ENCODE results near the gene ANG. TPM values are rescaled to one million over a fixed set of nuclear protein-coding genes. Genes with fewer than 3 reads are reported as not detected.
"Not testable (repeated sequence)": the region's sequence is repeated elsewhere in the genome, so short reads cannot be mapped to it uniquely, and the experiment has no call there.

Gene ANG
- total RNA-seq, 5 donors from 2014 or later (not counting 1 experiment from before 2014, with no cell fraction given), result 0.85 to 1.4 (median 0.99) TPM; not detected in 2

DNA sequence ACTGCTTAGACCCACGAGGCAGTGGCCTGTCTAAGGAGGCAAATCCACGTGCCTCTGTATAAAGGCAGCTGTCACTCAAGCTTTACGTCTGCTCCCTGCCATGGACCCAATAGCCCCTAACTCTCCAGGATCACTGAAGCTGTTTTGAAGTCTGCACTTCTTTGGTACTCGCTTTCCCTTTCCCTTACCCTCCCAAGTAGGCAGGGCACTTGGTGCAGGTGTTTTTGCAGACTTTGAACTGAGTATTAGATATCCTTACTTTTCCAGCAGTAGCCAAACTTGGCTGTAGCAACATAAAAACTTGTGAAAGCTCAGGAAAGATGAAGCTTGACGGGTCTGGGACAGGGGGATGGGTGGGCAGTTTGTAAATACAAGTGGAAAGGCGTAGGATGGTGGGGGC is 29.2 kb upstream of the ANG start:
- ChIA-PET POLR2A (no interaction called here), CTCF (interaction anchor here in 1 of 2 donors (0.8 kb wide), 1 partner anchor 36 kb away, joined by 3 read pairs; no protein-coding TSS in a partner anchor)
- DNase-seq, result no peak

GRCh38 chr14:20659813-20660395 is 28.7 kb upstream of the ANG start:
- H3K4me3 ChIP-seq (ENCODE audit: control insufficient read depth in 1 of 2, extremely low read depth in 1 of 2, low read length in 1 of 2), result no peak overlapping the region
- no peak overlapping the region for H3K4me3 Mint-ChIP-seq
- 77% methylated on average over 23 of the region's 26 CpGs for WGBS (ENCODE audit: insufficient coverage)
- POLR2A ChIA-PET, result no interaction called here
- H3K27ac ChIP-seq (ENCODE audit: low read length), result no peak overlapping the region
- CTCF ChIA-PET, result interaction anchor here in 1 of 2 donors (0.8 kb wide), 1 partner anchor 36 kb away, joined by 3 read pairs; no protein-coding TSS in a partner anchor
- no peak overlapping the region for H3K27ac Mint-ChIP-seq
- peaks cover 34 to 55% of the 10 kb centered on the region in 2 donors for H3K27me3 Mint-ChIP-seq
- no peak for ATAC-seq (replicated peaks in 1 of 4)
- H3K27me3 ChIP-seq (replicated peaks in 1 of 2; ENCODE audit: control insufficient read depth in 2 of 2, extremely low read depth in 1 of 2, insufficient read depth in 2 of 2, low read length in 1 of 2), result peaks cover 6 to 61% of the 10 kb centered on the region in 2 experiments
- no peaks in the 10 kb centered on the region for H3K9me3 Mint-ChIP-seq
- H3K4me1 ChIP-seq (ENCODE audit: control insufficient read depth in 1 of 2, extremely low read depth in 1 of 2, insufficient read depth in 2 of 2, low read length in 2 of 2), result peaks cover 0 to 22% of the 10 kb centered on the region in 2 experiments
- no peaks in the 10 kb centered on the region for H3K36me3 Mint-ChIP-seq
- H3K4me1 Mint-ChIP-seq, result peaks cover 32 to 35% (median 33%) of the 10 kb centered on the region in 3 donors
- DNase-seq, result no peak
- no peaks in the 10 kb centered on the region for H3K36me3 ChIP-seq (ENCODE audit: control insufficient read depth in 2 of 2, extremely low read depth in 1 of 2, insufficient read depth in 1 of 2, low read length in 1 of 2)
- H3K9me3 ChIP-seq, result no peaks in the 10 kb centered on the region

More for the DNA sequence above, 29.2 kb upstream of the ANG start:
- Mint-ChIP-seq H3K9me3 (no peaks in the 10 kb centered on the region), H3K27ac (no peak overlapping the region), H3K4me3 (no peak overlapping the region), H3K36me3 (no peaks in the 10 kb centered on the region), H3K4me1 (peaks cover 34 to 35% (median 35%) of the 10 kb centered on the region in 3 donors), H3K27me3 (peaks cover 36 to 59% of the 10 kb centered on the region in 2 donors)
- 63% methylated on average over 5 of the region's 6 CpGs for WGBS (ENCODE audit: insufficient coverage)
- Histone ChIP-seq H3K27me3 (replicated peaks in 1 of 2; ENCODE audit: control insufficient read depth in 2 of 2, extremely low read depth in 1 of 2, insufficient read depth in 2 of 2, low read length in 1 of 2) (peaks cover 6 to 61% of the 10 kb centered on the region in 2 experiments), H3K27ac (ENCODE audit: low read length) (no peak overlapping the region), H3K36me3 (ENCODE audit: control insufficient read depth in 2 of 2, extremely low read depth in 1 of 2, insufficient read depth in 1 of 2, low read length in 1 of 2) (no peaks in the 10 kb centered on the region), H3K9me3 (no peaks in the 10 kb centered on the region), H3K4me3 (ENCODE audit: control insufficient read depth in 1 of 2, extremely low read depth in 1 of 2, low read length in 1 of 2) (no peak overlapping the region), H3K4me1 (ENCODE audit: control insufficient read depth in 1 of 2, extremely low read depth in 1 of 2, insufficient read depth in 2 of 2, low read length in 2 of 2) (peaks cover 0 to 22% of the 10 kb centered on the region in 2 experiments)
- ATAC-seq (replicated peaks in 1 of 4), result no peak

DNA sequence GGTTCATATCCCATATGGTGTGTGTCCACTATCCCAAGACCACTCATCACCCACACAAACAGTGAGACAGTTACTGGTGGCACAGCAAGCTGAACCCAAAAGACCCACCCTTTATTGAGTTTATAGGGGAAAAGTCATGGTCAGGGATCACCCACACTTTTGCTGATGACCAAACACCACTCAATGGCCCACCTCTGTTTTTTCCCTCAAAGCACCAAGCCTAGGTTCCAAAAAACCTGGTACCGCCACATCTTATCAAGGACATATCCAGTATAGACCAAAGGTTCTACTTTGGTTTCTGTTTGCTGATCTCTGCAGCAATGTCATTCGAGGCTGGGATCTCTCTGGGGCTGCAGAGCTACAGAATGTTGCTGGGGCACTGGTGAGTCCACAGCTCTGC is 27.4 kb upstream of the ANG start:
- ATAC-seq (replicated peaks in 1 of 4), result no peak
- DNase-seq, result no peak
- WGBS (ENCODE audit: insufficient coverage), result 64% methylated on average over 2 of the region's 2 CpGs
- Mint-ChIP-seq H3K9me3 (no peaks in the 10 kb centered on the region), H3K4me3 (no peak overlapping the region), H3K4me1 (peaks cover 32 to 35% (median 33%) of the 10 kb centered on the region in 3 donors), H3K36me3 (no peaks in the 10 kb centered on the region), H3K27ac (no peak overlapping the region), H3K27me3 (peaks cover 22 to 43% of the 10 kb centered on the region in 2 donors)
- peaks cover 2 to 50% of the 10 kb centered on the region in 2 experiments for H3K27me3 ChIP-seq (replicated peaks in 1 of 2; ENCODE audit: control insufficient read depth in 2 of 2, extremely low read depth in 1 of 2, insufficient read depth in 2 of 2, low read length in 1 of 2)
- no peak overlapping the region for H3K27ac ChIP-seq (ENCODE audit: low read length)
- H3K4me1 ChIP-seq (ENCODE audit: control insufficient read depth in 1 of 2, extremely low read depth in 1 of 2, insufficient read depth in 2 of 2, low read length in 2 of 2), result peaks cover 0 to 22% of the 10 kb centered on the region in 2 experiments
- CTCF ChIA-PET, result interaction anchor here (0.7 to 1.3 kb wide), 2 partner anchors 30 kb away, joined by 3 to 5 read pairs; no protein-coding TSS in a partner anchor
- H3K4me3 ChIP-seq (ENCODE audit: control insufficient read depth in 1 of 2, extremely low read depth in 1 of 2, low read length in 1 of 2), result no peak overlapping the region
- no peaks in the 10 kb centered on the region for H3K9me3 ChIP-seq
- POLR2A ChIA-PET, result interaction anchor here in 1 of 2 donors (0.6 kb wide), 2 partner anchors 333 to 436 kb away, joined by 4 to 7 read pairs; no protein-coding TSS in a partner anchor
- H3K36me3 ChIP-seq (ENCODE audit: control insufficient read depth in 2 of 2, extremely low read depth in 1 of 2, insufficient read depth in 1 of 2, low read length in 1 of 2), result no peaks in the 10 kb centered on the region

- peaks cover 28 to 32% (median 32%) of the 10 kb centered on the region in 3 donors for H3K4me1 Mint-ChIP-seq
- no peaks in the 10 kb centered on the region for H3K36me3 Mint-ChIP-seq
- peak; percentile 83 to 92 (median 89) for ATAC-seq (replicated peaks in 1 of 4)
- H3K27ac ChIP-seq (ENCODE audit: low read length), result no peak overlapping the region
- H3K27ac Mint-ChIP-seq, result peak overlapping the region in 1 of 2 donors; percentile 33
- peak; percentile 44 to 85 (median 69) for DNase-seq
- no peaks in the 10 kb centered on the region for H3K9me3 ChIP-seq
- H3K4me1 ChIP-seq (ENCODE audit: control insufficient read depth in 1 of 2, extremely low read depth in 1 of 2, insufficient read depth in 2 of 2, low read length in 2 of 2), result peaks cover 4 to 22% of the 10 kb centered on the region in 2 experiments
- H3K9me3 Mint-ChIP-seq, result peaks cover 0 to 4% (median 0%) of the 10 kb centered on the region in 3 donors
- 2% methylated on average over 25 of the region's 31 CpGs for WGBS (ENCODE audit: insufficient coverage)
- POLR2A ChIA-PET, result interaction anchor here in 1 of 2 donors (0.6 kb wide), 1 partner anchor 32 kb away, joined by 3 read pairs; no protein-coding TSS in a partner anchor
- H3K4me3 ChIP-seq (ENCODE audit: control insufficient read depth in 1 of 2, extremely low read depth in 1 of 2, low read length in 1 of 2), result peak overlapping the region; percentile 11 to 50
- no peaks in the 10 kb centered on the region for H3K36me3 ChIP-seq (ENCODE audit: control insufficient read depth in 2 of 2, extremely low read depth in 1 of 2, insufficient read depth in 1 of 2, low read length in 1 of 2)
- CTCF ChIA-PET, result interaction anchor here (0.6 to 4.1 kb wide), 11 partner anchors 11 to 590 kb away, joined by 3 to 35 read pairs (median 5); partner anchors contain the start of gene RNASE4 (in 1 of the 2)
- peaks cover 12 to 25% of the 10 kb centered on the region in 2 donors for H3K27me3 Mint-ChIP-seq
- H3K4me3 Mint-ChIP-seq, result peak overlapping the region; percentile 66 to 84 (median 71)
- peaks cover 0 to 33% of the 10 kb centered on the region in 2 experiments for H3K27me3 ChIP-seq (replicated peaks in 1 of 2; ENCODE audit: control insufficient read depth in 2 of 2, extremely low read depth in 1 of 2, insufficient read depth in 2 of 2, low read length in 1 of 2)
Measured at GRCh38 chr14:20662968-20663732, 25.4 kb upstream of the ANG start.

GRCh38 chr14:20666400-20666961 is 22.1 kb upstream of the ANG start:
- H3K4me1 ChIP-seq (ENCODE audit: control insufficient read depth in 1 of 2, extremely low read depth in 1 of 2, insufficient read depth in 2 of 2, low read length in 2 of 2), result peaks cover 4 to 21% of the 10 kb centered on the region in 2 experiments
- ATAC-seq (replicated peaks in 1 of 4); CTCF ChIA-PET; H3K36me3 Mint-ChIP-seq; H3K27me3 ChIP-seq (replicated peaks in 1 of 2; ENCODE audit: control insufficient read depth in 2 of 2, extremely low read depth in 1 of 2, insufficient read depth in 2 of 2, low read length in 1 of 2); H3K4me3 Mint-ChIP-seq; H3K27ac Mint-ChIP-seq; H3K9me3 Mint-ChIP-seq; POLR2A ChIA-PET; DNase-seq; H3K27me3 Mint-ChIP-seq; H3K27ac ChIP-seq (ENCODE audit: low read length); H3K9me3 ChIP-seq; H3K4me3 ChIP-seq (ENCODE audit: control insufficient read depth in 1 of 2, extremely low read depth in 1 of 2, low read length in 1 of 2); H3K36me3 ChIP-seq (ENCODE audit: control insufficient read depth in 2 of 2, extremely low read depth in 1 of 2, insufficient read depth in 1 of 2, low read length in 1 of 2): not testable (repeated sequence)
- peaks cover 29 to 38% (median 37%) of the 10 kb centered on the region in 3 donors for H3K4me1 Mint-ChIP-seq
- 100% methylated on average over 1 of the region's 7 CpGs for WGBS (ENCODE audit: insufficient coverage)

DNA sequence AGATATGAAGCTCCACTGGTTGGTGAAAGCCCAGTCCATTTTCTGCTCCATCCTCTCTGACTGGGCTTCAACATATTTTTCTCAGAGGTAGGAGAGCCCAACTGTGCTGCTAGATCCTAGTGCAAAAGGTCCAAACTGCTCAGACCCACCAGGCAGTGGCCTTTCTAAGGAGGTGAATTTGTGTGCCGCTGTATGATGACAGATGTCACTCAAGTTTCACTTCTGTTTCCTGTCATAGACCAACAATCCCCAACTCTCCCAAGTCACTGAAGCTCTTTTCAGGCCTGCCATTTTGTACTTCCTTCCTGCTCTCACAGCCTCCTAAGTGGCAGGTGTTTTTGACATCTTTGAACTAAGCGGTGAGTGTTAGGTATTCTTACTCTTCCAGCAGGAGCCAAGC is 20.6 kb upstream of the ANG start:
- H3K4me1 ChIP-seq (ENCODE audit: control insufficient read depth in 1 of 2, extremely low read depth in 1 of 2, insufficient read depth in 2 of 2, low read length in 2 of 2), result peaks cover 4 to 19% of the 10 kb centered on the region in 2 experiments
- peaks cover 0 to 6% (median 0%) of the 10 kb centered on the region in 3 donors for H3K9me3 Mint-ChIP-seq
- POLR2A ChIA-PET, result interaction anchor here in 1 of 2 donors (0.6 kb wide), 1 partner anchor 606 kb away, joined by 5 read pairs; no protein-coding TSS in a partner anchor
- WGBS (ENCODE audit: insufficient coverage), result 20% methylated on average over 1 of the region's 2 CpGs
- peaks cover 21 to 29% (median 28%) of the 10 kb centered on the region in 3 donors for H3K4me1 Mint-ChIP-seq
- no peak overlapping the region for H3K4me3 Mint-ChIP-seq
- H3K27me3 Mint-ChIP-seq, result peaks cover 0 to 4% of the 10 kb centered on the region in 2 donors
- no peaks in the 10 kb centered on the region for H3K36me3 Mint-ChIP-seq
- H3K27me3 ChIP-seq (replicated peaks in 1 of 2; ENCODE audit: control insufficient read depth in 2 of 2, extremely low read depth in 1 of 2, insufficient read depth in 2 of 2, low read length in 1 of 2), result peaks cover 0 to 9% of the 10 kb centered on the region in 2 experiments
- DNase-seq (no peak), ATAC-seq (replicated peaks in 1 of 4) (peak in 1 of 4 experiments; percentile 36)
- peak overlapping the region; percentile 73 to 83 for H3K27ac Mint-ChIP-seq
- peak overlapping the region; percentile 7 for H3K27ac ChIP-seq (ENCODE audit: low read length)
- no peaks in the 10 kb centered on the region for H3K9me3 ChIP-seq
- no peak overlapping the region for H3K4me3 ChIP-seq (ENCODE audit: control insufficient read depth in 1 of 2, extremely low read depth in 1 of 2, low read length in 1 of 2)
- no peaks in the 10 kb centered on the region for H3K36me3 ChIP-seq (ENCODE audit: control insufficient read depth in 2 of 2, extremely low read depth in 1 of 2, insufficient read depth in 1 of 2, low read length in 1 of 2)
- CTCF ChIA-PET, result interaction anchor here (0.6 to 1.4 kb wide), 3 partner anchors 24 to 322 kb away, joined by 3 to 6 read pairs (median 3); no protein-coding TSS in a partner anchor

Data from T-cell (primary cell).